Panc1 (cell line): ENCODE measurements around the gene SHC4. TPM values are rescaled to one million over a fixed set of nuclear protein-coding genes. Genes with fewer than 3 reads are reported as not detected.

Experiments
- ATAC-seq: fragments of 200-7000 bp; cut with Tn5 transposase; 2 replicates; pipeline ENCODE4 v1.9.1; 2020; ENCODE audit warnings: mild to moderate bottlenecking, moderate library complexity
- BruUV-seq: library from RNA; stranded (reverse); fragments of 400-500 nt; replicated peaks from 2 replicates; lab custom pipeline; 2021; lab: Mats Ljungman, UMichigan
- CTCF ChIA-PET: fragments of 300-600 bp; sonication (Branson Sonifier 250); formaldehyde crosslinking; loops from one replicate; lab custom pipeline; 2022; ENCODE audit warnings: antibody characterized with exemption; lab: Charles Lee
- POLR2A ChIA-PET: fragments of 300-600 bp; sonication (Branson Sonifier 250); formaldehyde crosslinking; loops from one replicate; lab custom pipeline; 2022; ENCODE audit warnings: antibody characterized with exemption; lab: Charles Lee
- DNase-seq: peaks from one replicate; pipeline ENCODE4 v3.0.0-alpha.2; 2010; ENCODE audit warnings: low read depth, low spot score
- H3K27ac ChIP-seq: 2 replicates; pipeline ENCODE4 v1.5.1; 2011; ENCODE audit warnings: mild to moderate bottlenecking, low read length, inconsistent platforms
- H3K27me3 ChIP-seq: fragments of 200-500 bp; sonication (Bioruptor generic); 2 replicates; pipeline ENCODE4 v1.6.0; 2014; ENCODE audit warnings: low read length, inconsistent platforms; ENCODE audit not compliant: control insufficient read depth, insufficient read depth
- H3K36me3 ChIP-seq: fragments of 200-500 bp; sonication (Bioruptor generic); 2 replicates; pipeline ENCODE4 v1.5.1; 2014; ENCODE audit warnings: inconsistent platforms, mild to moderate bottlenecking, low read length, moderate library complexity; ENCODE audit not compliant: control insufficient read depth, insufficient read depth
- H3K4me1 ChIP-seq: 2 replicates; pipeline ENCODE4 v1.5.1; 2011; ENCODE audit warnings: inconsistent platforms, mild to moderate bottlenecking, low read length, moderate library complexity; ENCODE audit not compliant: control insufficient read depth, insufficient read depth
- H3K4me3 ChIP-seq, 2 experiments: 2 replicates each; pipeline ENCODE4 v1.5.1; 2011 to 2012; ENCODE audit warnings: low read depth in 2 of 2, low read length in 2 of 2, mild to moderate bottlenecking in 2 of 2, inconsistent platforms in 1 of 2, moderate library complexity in 1 of 2
- H3K9me3 ChIP-seq: fragments of 200-500 bp; sonication (Bioruptor generic); 2 replicates; pipeline ENCODE4 v1.5.1; 2014; ENCODE audit warnings: low read depth, mild to moderate bottlenecking, inconsistent platforms, low read length, moderate library complexity; ENCODE audit not compliant: control insufficient read depth, insufficient read depth
- CTCF ChIP-seq: fragments of 450-650 bp; IDR thresholded peaks from 2 replicates; pipeline ENCODE4 v1.5.1; 2017; ENCODE audit warnings: mild to moderate bottlenecking
- POLR2AphosphoS5 ChIP-seq: IDR thresholded peaks from 2 replicates; pipeline ENCODE4 v1.6.1; 2012; ENCODE audit warnings: mild to moderate bottlenecking, low read depth, low read length, moderate library complexity
- REST ChIP-seq, 2 experiments: IDR thresholded peaks; 2 replicates each; pipeline ENCODE4 v1.6.1; 2011 to 2012; ENCODE audit warnings: low read depth in 2 of 2, control low read depth in 1 of 2, low read length in 1 of 2, mild to moderate bottlenecking in 1 of 2, moderate library complexity in 1 of 2; ENCODE audit not compliant: insufficient read depth in 1 of 2
- SIN3A ChIP-seq: IDR thresholded peaks from 2 replicates; pipeline ENCODE4 v1.6.1; 2012; ENCODE audit warnings: low read depth, mild to moderate bottlenecking, low read length, moderate library complexity, borderline replicate concordance; ENCODE audit not compliant: insufficient read depth
- TCF7L2 ChIP-seq: IDR thresholded peaks from 2 replicates; pipeline ENCODE4 v1.6.1; 2011; ENCODE audit warnings: mild to moderate bottlenecking, low read depth, low read length, inconsistent platforms
- in situ Hi-C: cut with HindIII; loops from 2 replicates; pipeline ENCODE4 v1.10.0; 2016; ENCODE audit warnings: low sequenced_read_pairs, low pct_unique_long_range_greater_than_20kb
- intact Hi-C: fragments of 100-400 bp; cut with micrococcal nuclease; formaldehyde crosslinking; loops from one replicate; pipeline ENCODE4 v1.10.0; 2022; ENCODE audit not compliant: unreplicated experiment
- total RNA-seq: library from RNA; stranded (reverse); gene quantifications from one replicate; pipeline ENCODE4 v1.2.1, GENCODE V29; 2021; ENCODE audit not compliant: unreplicated experiment

Gene SHC4
- total RNA-seq, 1 experiment from 2014 or later, result 0.10 TPM

GRCh38 chr15:48859426-48859825, 104.3 kb downstream of the SHC4 start:
- in situ Hi-C loops (no loop called here), intact Hi-C loops (no loop called here)
- no peak for TF ChIP-seq SIN3A
- TF ChIP-seq CTCF, result no peak
- TF ChIP-seq REST (IDR thresholded peaks at IDR 0.05; ENCODE audit: insufficient read depth in 1 of 2, low read depth in 2 of 2, low read length in 1 of 2), result no peak
- no peak for TF ChIP-seq POLR2AphosphoS5
- peaks cover 4% of the 10 kb centered on the region; the same call in 1 of the 2 replicates for H3K4me1 ChIP-seq
- H3K4me3 ChIP-seq, result no peak overlapping the region
- DNase-seq, result no peak
- ChIA-PET POLR2A (no interaction called here), CTCF (no interaction called here)
- no peaks in the 10 kb centered on the region for H3K27me3 ChIP-seq
- no peaks in the 10 kb centered on the region for H3K36me3 ChIP-seq
- ATAC-seq, result no peak
- no TSS peak for BruUV-seq
- H3K9me3 ChIP-seq, result no peaks in the 10 kb centered on the region
- no peak overlapping the region for H3K27ac ChIP-seq

- Histone ChIP-seq H3K27ac (no peak overlapping the region), H3K27me3 (no peaks in the 10 kb centered on the region), H3K4me3 (no peak overlapping the region), H3K36me3 (no peaks in the 10 kb centered on the region), H3K4me1 (peaks cover 4% of the 10 kb centered on the region; the same call in 1 of the 2 replicates), H3K9me3 (no peaks in the 10 kb centered on the region)
- TF ChIP-seq CTCF (no peak), SIN3A (no peak), POLR2AphosphoS5 (no peak), REST (IDR thresholded peaks at IDR 0.05; ENCODE audit: insufficient read depth in 1 of 2, low read depth in 2 of 2, low read length in 1 of 2) (no peak), TCF7L2 (no peak)
- in situ Hi-C loops, result no loop called here
- DNase-seq, result no peak
- ChIA-PET CTCF (no interaction called here), POLR2A (no interaction called here)
- BruUV-seq, result no TSS peak
- no peak for ATAC-seq
- intact Hi-C loops, result no loop called here
Measured at GRCh38 chr15:48858401-48858800, 105.3 kb downstream of the SHC4 start.
